Rectal smooth muscle tissue (tissue), 1 donor: ENCODE data around the gene SYT1.

ENCODE experiments used
- H3K27ac ChIP-seq: one replicate; pipeline ENCODE4 v1.7.0; 2013; ENCODE audit warnings: low read depth, low read length, inconsistent platforms
- H3K27me3 ChIP-seq: one replicate; pipeline ENCODE4 v1.7.0; 2013; ENCODE audit warnings: low read length; ENCODE audit not compliant: control insufficient read depth, insufficient read depth
- H3K36me3 ChIP-seq: one replicate; pipeline ENCODE4 v1.7.0; 2013; ENCODE audit warnings: low read length; ENCODE audit not compliant: control insufficient read depth, insufficient read depth
- H3K4me1 ChIP-seq: one replicate; pipeline ENCODE4 v1.7.0; 2013; ENCODE audit warnings: low read length; ENCODE audit not compliant: control insufficient read depth, insufficient read depth
- H3K4me3 ChIP-seq: one replicate; pipeline ENCODE4 v1.7.0; 2013; ENCODE audit warnings: low read length
- H3K9ac ChIP-seq: one replicate; pipeline ENCODE4 v1.7.0; 2013; ENCODE audit warnings: low read length

SYT1 gene

GRCh38 chr12:78959556-78959955 lies 95.0 kb downstream of the SYT1 start:
- Histone ChIP-seq H3K9ac (no peak overlapping the region), H3K36me3 (no peaks in the 10 kb centered on the region), H3K4me3 (no peak overlapping the region), H3K27ac (no peak overlapping the region), H3K27me3 (no peaks in the 10 kb centered on the region), H3K4me1 (no peaks in the 10 kb centered on the region)

DNA sequence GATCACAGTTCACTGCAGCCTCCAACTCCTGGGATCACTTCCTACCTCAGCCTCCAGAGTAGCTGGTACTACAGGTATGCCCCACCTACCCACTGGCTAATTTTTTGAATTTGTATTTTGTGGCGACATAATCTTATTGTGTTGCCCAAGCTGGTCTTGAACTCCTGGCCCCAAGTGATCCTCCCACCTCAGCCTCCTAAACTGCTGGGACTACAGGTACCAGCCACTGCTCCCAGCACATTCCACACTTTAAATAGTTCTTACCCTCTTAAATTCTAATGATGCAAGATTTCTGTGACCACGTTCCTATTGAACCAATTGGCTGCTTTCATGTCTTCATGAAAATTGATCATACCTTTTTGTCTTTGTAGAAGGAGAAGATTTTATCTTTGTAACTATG lies 96.6 kb downstream of the SYT1 start:
- Histone ChIP-seq H3K4me1 (no peaks in the 10 kb centered on the region), H3K27ac (no peak overlapping the region), H3K4me3 (no peak overlapping the region), H3K36me3 (no peaks in the 10 kb centered on the region), H3K27me3 (no peaks in the 10 kb centered on the region), H3K9ac (no peak overlapping the region)

GRCh38 chr12:78963439-78964227 lies 99.1 kb downstream of the SYT1 start:
- Histone ChIP-seq H3K27me3 (no peaks in the 10 kb centered on the region), H3K4me3 (no peak overlapping the region), H3K36me3 (no peaks in the 10 kb centered on the region), H3K9ac (no peak overlapping the region), H3K4me1 (no peaks in the 10 kb centered on the region), H3K27ac (no peak overlapping the region)

DNA sequence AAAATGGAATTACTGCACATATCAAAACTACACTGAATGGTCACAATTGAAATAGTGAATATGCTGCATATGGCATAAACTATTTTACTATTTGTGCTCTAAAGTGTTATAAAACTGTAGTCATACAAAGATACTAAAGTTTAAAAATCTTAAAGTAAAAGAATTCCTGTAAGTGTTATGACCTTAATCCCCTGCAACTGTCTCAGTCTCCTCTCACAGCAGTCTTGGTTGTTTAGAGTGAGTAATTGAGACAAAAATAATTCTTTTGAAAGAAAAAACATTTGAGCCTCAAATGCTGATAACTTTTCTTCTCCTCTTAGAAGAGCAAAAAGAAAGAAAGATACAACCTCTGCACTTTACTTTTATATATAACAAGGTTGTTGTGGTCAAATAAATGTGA lies 99.9 kb downstream of the SYT1 start:
- Histone ChIP-seq H3K4me1 (no peaks in the 10 kb centered on the region), H3K27ac (no peak overlapping the region), H3K4me3 (no peak overlapping the region), H3K27me3 (no peaks in the 10 kb centered on the region), H3K9ac (no peak overlapping the region), H3K36me3 (no peaks in the 10 kb centered on the region)

DNA sequence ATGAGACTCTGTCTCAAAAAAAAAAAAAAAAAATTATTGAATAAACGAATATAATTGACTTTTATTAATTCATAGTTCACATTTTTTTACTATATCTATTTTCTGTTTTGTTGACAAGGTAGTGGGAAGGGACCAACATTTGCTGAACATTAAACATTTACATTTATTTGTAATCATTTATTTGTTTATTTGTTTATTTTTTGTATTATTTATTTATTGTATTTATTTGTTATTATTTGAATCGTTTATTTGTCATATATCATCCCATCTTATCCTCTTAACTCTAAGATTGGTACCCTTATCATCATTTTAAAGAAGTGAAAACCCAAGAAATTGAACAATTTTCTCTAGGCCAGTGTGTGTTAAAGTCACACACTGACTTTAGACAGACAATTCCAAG lies 101.5 kb downstream of the SYT1 start:
- Histone ChIP-seq H3K4me1 (no peaks in the 10 kb centered on the region), H3K9ac (no peak overlapping the region), H3K27ac (no peak overlapping the region), H3K4me3 (no peak overlapping the region), H3K36me3 (no peaks in the 10 kb centered on the region), H3K27me3 (no peaks in the 10 kb centered on the region)

DNA sequence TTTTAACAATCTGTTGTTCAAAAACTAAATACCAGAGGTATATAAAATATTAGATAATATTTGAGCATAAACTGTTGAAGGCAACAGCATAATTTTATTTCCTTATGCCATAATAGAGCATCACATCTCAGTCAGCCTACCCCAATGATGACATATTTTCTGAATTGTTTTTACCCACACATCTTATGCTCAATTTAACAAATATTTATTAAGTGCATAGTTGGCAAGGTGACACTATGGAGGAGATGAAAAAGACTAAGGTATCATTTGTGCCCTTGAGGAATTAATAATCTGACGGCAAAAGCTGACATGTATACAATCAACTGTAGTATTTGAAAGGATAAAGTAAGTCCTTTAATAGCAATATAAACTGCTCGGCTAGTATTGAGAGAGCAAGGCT lies 102.4 kb downstream of the SYT1 start:
- no peak overlapping the region for H3K9ac ChIP-seq

DNA sequence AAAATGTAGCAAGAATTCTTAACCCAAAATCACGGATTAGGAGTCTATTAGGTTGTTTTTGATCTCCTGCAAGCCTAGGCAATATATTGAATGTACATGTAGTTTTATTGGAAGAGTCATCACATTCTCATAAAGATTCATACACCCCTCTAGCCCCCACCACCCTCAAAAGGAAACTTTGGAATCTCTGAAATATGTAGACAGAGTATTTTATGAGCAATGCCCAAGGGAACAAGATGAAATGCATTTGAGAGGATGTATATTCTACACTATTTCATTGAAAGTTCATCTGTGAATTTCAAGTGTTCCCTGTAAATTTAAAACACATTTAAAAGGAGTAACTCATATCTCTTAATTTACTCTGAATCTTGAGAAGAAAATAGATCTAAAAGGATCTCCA lies 103.7 kb downstream of the SYT1 start:
- no peak overlapping the region for H3K4me3 ChIP-seq
- no peaks in the 10 kb centered on the region for H3K36me3 ChIP-seq
- H3K27ac ChIP-seq: no peak overlapping the region
- no peak overlapping the region for H3K9ac ChIP-seq
- H3K27me3 ChIP-seq: no peaks in the 10 kb centered on the region
- H3K4me1 ChIP-seq: no peaks in the 10 kb centered on the region

More for the DNA sequence above, 102.4 kb downstream of the SYT1 start:
- Histone ChIP-seq H3K27ac (no peak overlapping the region), H3K36me3 (no peaks in the 10 kb centered on the region), H3K27me3 (no peaks in the 10 kb centered on the region), H3K4me3 (no peak overlapping the region), H3K4me1 (no peaks in the 10 kb centered on the region)

GRCh38 chr12:78970041-78970440 lies 105.5 kb downstream of the SYT1 start:
- Histone ChIP-seq H3K4me1 (no peaks in the 10 kb centered on the region), H3K36me3 (no peaks in the 10 kb centered on the region)

DNA sequence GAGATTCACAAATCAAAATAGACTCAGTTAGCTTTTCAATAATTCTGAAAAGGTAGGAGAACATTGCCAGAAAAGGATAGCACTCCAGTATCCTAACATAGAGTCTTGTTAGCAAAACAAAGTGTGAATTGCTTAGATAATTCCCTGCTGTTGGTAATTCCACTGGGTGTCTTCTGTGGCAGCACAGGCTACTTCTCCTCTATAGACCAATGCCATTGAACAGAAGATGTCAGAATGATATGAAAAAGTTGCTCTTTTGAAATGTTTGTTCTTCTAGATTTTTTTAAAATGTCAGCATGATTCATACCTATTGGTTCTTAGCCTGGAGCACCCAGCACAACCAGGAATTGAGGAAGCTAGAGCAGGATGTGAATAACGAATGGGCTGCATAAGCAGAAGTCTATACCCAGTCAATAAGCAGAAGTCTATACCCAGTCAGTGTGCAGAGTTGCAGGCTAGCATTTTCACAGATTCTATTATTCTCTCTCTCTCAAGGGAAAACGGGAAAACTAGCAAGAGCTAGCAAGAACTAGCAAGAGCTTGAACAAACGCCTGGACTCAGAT lies 112.8 kb downstream of the SYT1 start:
- H3K27me3 ChIP-seq: no peaks in the 10 kb centered on the region
- no peak overlapping the region for H3K4me3 ChIP-seq
- no peak overlapping the region for H3K9ac ChIP-seq
- no peaks in the 10 kb centered on the region for H3K36me3 ChIP-seq
- H3K27ac ChIP-seq: no peak overlapping the region
- H3K4me1 ChIP-seq: no peaks in the 10 kb centered on the region

More at GRCh38 chr12:78970041-78970440, 105.5 kb downstream of the SYT1 start:
- H3K27me3 ChIP-seq: no peaks in the 10 kb centered on the region
- no peak overlapping the region for H3K27ac ChIP-seq
- H3K4me3 ChIP-seq: no peak overlapping the region
- H3K9ac ChIP-seq: no peak overlapping the region

DNA sequence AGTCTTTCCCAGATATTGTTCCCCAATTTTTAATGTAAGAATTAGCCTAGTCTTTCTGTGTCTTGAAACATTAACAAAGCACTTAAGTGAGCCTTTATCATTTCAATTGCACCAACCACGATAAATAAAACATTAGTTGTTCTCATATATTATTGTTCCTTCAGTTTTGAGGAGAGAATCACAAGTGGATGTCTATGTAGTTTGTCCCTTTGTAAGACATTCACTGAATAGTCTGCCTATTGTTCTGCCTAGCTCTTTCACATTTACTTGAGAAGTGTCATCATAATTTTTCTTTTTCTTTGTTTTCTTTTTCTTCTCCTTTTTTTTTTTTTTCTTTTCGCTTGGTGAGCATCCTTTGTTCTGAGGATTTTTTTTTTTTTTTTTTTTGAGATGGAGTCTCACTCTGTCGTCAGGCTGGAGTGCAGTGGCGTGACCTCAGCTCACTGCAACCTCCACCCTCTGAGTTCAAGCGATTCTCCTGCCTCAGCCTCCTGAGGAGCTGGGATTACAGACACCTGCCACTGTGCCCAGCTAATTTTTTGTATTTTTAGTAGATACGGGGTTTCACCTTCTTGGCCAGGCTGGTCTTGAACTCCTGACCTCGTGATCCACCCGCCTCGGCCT lies 129.7 kb downstream of the SYT1 start:
- Histone ChIP-seq H3K27me3 (no peaks in the 10 kb centered on the region), H3K4me3 (no peak overlapping the region), H3K9ac (no peak overlapping the region), H3K4me1 (no peaks in the 10 kb centered on the region), H3K36me3 (no peaks in the 10 kb centered on the region), H3K27ac (no peak overlapping the region)

DNA sequence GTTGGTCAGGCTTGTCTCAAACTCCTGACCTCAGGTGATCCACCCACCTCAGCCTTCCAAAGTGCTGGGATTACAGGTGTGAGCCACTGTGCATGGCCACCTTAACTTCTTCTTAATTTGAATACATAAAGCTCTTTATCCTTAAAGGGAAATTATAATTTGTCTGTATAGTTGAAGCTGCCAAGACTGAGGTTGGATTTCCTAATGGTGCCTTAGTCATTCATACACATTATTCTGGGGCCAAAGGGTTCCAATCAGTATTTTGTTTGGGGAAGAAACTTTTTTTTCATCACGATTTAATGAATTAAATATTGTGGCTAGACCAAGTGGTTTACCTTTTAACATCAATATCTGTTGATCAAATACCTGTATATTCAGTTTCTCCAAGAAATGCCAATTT lies 135.9 kb downstream of the SYT1 start:
- no peak overlapping the region for H3K9ac ChIP-seq
- H3K4me1 ChIP-seq: no peaks in the 10 kb centered on the region
- H3K4me3 ChIP-seq: no peak overlapping the region
- H3K36me3 ChIP-seq: no peaks in the 10 kb centered on the region
- no peak overlapping the region for H3K27ac ChIP-seq
- H3K27me3 ChIP-seq: no peaks in the 10 kb centered on the region

GRCh38 chr12:79001404-79001803 lies 136.8 kb downstream of the SYT1 start:
- H3K4me1 ChIP-seq: no peaks in the 10 kb centered on the region
- no peak overlapping the region for H3K9ac ChIP-seq
- no peaks in the 10 kb centered on the region for H3K27me3 ChIP-seq
- no peak overlapping the region for H3K4me3 ChIP-seq
- no peak overlapping the region for H3K27ac ChIP-seq
- no peaks in the 10 kb centered on the region for H3K36me3 ChIP-seq

GRCh38 chr12:79006306-79006705 lies 141.7 kb downstream of the SYT1 start:
- no peaks in the 10 kb centered on the region for H3K4me1 ChIP-seq
- no peak overlapping the region for H3K9ac ChIP-seq
- H3K36me3 ChIP-seq: no peaks in the 10 kb centered on the region
- H3K4me3 ChIP-seq: no peak overlapping the region
- no peak overlapping the region for H3K27ac ChIP-seq
- no peaks in the 10 kb centered on the region for H3K27me3 ChIP-seq
